ENCODE results near the gene GHR.

- no peak for TF ChIP-seq EZH2 (IDR thresholded peaks at IDR 0.05; ENCODE audit: borderline replicate concordance, low read depth, low read length, poor library complexity, severe bottlenecking)
- TF ChIP-seq, protein P1, sequence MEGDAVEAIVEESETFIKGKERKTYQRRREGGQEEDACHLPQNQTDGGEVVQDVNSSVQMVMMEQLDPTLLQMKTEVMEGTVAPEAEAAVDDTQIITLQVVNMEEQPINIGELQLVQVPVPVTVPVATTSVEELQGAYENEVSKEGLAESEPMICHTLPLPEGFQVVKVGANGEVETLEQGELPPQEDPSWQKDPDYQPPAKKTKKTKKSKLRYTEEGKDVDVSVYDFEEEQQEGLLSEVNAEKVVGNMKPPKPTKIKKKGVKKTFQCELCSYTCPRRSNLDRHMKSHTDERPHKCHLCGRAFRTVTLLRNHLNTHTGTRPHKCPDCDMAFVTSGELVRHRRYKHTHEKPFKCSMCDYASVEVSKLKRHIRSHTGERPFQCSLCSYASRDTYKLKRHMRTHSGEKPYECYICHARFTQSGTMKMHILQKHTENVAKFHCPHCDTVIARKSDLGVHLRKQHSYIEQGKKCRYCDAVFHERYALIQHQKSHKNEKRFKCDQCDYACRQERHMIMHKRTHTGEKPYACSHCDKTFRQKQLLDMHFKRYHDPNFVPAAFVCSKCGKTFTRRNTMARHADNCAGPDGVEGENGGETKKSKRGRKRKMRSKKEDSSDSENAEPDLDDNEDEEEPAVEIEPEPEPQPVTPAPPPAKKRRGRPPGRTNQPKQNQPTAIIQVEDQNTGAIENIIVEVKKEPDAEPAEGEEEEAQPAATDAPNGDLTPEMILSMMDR (conservative IDR thresholded peaks at IDR 0.05; ENCODE audit: low read depth, low read length) = no peak
These were observed 218.2 kb downstream of the GHR start for GRCh38 chr5:42641336-42642005.
